HG03066 (cell line): ENCODE results near the gene KDM1A.
"Not testable (repeated sequence)": the region's sequence is repeated elsewhere in the genome, so short reads cannot be mapped to it uniquely, and the experiment has no call there.

Experiments
- ATAC-seq: cut with Tn5 transposase; IDR thresholded peaks from one replicate; pipeline ENCODE4 v1.9.1; 2021; ENCODE audit warnings: low read depth; ENCODE audit not compliant: unreplicated experiment

Gene KDM1A

DNA sequence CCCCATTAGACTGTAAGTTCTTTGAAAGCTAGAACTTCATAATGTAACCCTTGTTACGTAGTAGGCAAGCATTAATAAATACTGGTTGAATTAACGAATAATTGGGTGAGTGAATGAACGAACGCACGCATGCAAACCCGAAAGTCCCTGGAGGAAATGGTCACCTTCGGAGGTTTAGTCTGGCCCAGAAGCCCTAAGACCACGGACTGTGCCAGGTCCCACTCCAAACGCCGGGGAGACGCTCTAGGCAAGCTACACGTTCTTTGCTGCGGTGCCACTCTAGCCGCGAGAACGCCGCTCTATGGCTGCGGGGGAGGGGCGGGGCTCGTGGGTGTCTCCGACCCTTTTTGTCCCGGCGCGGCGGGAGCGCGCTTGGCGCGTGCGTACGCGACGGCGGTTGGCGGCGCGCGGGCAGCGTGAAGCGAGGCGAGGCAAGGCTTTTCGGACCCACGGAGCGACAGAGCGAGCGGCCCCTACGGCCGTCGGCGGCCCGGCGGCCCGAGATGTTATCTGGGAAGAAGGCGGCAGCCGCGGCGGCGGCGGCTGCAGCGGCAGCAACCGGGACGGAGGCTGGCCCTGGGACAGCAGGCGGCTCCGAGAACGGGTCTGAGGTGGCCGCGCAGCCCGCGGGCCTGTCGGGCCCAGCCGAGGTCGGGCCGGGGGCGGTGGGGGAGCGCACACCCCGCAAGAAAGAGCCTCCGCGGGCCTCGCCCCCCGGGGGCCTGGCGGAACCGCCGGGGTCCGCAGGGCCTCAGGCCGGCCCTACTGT is at the start of gene KDM1A:
KDM1A (plus strand) TSS at position 375 of the 769 bp plus-strand sequence; CDS start at position 504, 129 bp downstream.
- ATAC-seq, result peak; percentile 95

- ATAC-seq, result no peak
Measured at GRCh38 chr1:22970096-22970495, 49.2 kb upstream of the KDM1A start.

DNA sequence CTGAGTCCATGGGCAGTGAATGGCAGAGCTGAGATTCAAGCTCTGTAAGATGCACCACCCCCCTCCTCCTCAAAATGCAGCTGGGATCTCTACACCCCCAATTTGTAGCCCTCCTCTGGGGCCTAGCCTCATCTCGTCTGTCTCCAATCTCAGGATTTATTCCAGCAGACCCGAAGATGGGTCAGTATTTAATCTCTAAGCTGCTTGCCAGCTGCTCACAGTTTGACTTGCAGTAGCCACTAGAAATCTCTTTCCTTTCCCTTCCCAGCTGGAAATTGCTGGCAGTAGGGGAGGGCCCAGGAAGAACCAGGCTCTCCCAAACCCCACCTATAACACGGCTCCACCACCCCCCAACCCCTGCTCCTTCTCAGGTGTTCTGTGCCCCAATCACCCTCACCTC is 48.1 kb upstream of the KDM1A start:
- ATAC-seq, result no peak

DNA sequence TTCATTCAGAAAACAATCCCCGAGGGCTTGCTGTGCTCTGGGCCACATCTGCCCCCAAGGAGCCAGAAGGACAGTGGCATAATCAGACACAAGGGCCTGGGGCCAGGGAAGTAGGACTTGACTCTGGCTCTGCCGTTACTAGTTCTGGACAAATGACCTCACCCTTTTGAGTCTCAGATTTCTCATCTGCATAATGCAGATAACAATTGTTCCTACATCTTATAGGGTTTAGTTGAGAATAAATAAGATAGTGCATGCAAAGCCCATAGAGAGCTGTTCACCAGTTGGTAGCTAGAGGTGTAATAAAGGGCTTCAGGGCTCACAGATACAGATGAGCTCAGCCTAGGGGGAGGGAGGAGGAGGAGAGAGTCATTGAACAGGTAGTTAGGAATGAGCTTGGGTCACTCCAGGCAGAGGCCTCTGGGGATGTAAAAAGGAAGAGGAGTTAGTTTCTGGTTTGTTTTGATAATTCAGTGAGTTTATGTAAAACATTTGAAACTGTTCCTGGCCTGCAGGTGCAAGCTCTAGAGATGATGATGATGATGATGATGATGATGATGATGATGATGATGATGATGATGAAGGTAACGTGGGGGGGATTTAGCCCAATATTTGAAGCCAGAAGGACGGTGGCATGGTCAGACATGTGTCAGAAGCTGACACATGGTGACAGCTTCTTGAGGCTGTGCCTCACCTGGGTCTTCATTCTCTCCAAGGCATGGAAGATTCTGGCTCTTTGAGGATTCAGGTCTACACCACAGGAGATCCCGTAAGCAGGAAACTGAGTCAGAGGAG is 47.5 kb upstream of the KDM1A start:
- no peak for ATAC-seq

DNA sequence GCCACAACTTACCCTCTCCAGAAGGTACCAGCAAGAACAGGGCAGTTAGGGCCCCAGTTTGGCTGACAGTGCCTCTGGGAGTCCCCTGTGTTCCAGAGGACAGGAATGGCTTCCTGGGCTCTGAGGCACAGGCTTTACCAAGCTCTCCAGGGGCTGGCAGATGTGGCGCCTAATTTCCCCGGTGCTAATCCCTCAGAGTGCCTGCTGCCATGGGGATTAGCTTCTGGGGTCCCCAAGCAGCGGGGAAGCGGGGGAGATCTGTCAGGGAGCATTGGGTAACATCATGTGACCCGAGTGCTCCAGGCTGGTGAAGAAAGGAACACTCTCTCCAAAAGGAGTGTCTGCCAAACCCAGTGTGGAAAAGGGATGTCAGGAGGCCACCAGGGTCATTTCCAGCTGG is 46.5 kb upstream of the KDM1A start, which contains the start of gene LACTBL1:
LACTBL1 (minus strand) TSS at position 107 of the 400 bp plus-strand sequence. CDS start 550 bp downstream, outside the sequence.
- ATAC-seq, result no peak

DNA sequence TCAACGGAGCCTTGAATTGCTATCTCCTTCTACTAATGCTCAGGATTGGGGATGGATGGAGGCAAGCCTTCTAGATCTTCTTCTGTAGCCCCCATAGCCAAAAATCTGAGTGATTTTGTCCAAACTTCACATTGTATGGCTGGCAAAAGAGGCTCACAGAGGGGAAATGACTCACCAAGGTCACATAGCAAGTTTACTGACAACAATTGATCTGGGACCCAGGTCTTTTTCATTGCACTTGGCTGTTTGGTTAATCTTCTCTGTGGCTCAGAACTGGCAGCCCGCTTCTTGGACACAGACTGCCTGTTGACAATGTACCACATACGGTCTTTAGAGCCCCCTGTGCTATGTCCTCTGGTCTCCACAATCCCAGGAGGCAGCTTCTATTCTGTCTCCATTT is 43.6 kb upstream of the KDM1A start:
- ATAC-seq, result no peak

- ATAC-seq, result no peak
Measured at GRCh38 chr1:22976127-22976460, 43.2 kb upstream of the KDM1A start.

DNA sequence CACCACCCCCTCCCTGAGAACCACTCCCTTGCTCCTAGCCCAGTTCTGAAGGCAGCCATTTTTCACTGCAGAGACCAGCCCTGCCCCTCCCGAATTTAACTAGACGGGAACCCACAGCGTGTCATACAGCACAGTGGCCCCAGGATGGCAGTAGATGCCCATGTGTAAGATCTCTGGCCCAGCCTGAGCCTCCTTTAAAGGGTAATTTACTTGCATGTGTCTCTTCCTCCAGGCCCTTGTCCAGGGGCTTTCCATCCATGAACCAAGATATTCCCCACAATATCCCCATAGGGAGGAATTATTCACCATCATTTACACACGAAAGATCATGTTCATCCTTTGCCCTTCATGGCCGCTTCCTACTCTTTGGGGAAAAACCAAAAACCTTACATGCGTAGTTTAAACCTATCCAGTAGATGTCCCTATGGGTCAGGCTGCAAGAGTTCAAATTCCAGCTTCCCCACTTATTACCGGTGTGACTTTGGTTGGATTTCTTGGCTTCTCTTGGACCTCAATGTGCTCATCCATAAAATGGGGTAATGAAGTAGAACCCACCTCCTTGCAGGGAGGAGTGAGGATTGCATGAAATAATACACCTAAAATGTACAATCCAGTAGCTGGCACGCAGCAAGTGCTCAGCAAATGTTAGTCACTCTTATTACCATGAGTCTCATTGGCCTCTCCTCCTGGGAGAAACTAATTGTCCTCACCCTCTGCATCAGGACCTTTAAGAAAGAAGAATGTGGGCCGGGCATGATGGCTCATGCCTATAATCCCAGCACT is 42.6 kb upstream of the KDM1A start:
- ATAC-seq, result no peak

DNA sequence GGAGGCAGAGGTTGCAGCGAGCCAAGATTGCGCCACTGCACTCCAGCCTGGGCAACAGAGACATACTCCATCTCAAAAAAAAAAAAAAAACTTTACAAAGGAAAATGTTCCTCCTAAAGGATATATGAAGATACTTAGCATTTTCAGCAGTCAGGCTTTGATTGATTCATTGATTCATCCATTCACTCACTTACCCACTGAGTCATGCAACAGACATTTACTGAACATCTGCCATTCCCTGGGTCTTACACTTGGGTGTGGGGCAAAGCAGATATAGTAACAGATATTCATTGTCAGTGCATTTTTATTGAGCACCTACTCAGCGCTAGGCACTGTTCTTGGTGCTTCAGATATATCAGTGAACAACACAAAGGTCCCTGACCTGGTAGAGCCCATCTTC is 41.0 kb upstream of the KDM1A start:
- ATAC-seq, result no peak

- not testable (repeated sequence) for ATAC-seq
Measured at GRCh38 chr1:22980471-22980790, 38.8 kb upstream of the KDM1A start.

GRCh38 chr1:22983944-22984343 is 35.3 kb upstream of the KDM1A start:
- no peak for ATAC-seq

- ATAC-seq, result not testable (repeated sequence)
Measured at GRCh38 chr1:22992384-22992783, 26.9 kb upstream of the KDM1A start.

DNA sequence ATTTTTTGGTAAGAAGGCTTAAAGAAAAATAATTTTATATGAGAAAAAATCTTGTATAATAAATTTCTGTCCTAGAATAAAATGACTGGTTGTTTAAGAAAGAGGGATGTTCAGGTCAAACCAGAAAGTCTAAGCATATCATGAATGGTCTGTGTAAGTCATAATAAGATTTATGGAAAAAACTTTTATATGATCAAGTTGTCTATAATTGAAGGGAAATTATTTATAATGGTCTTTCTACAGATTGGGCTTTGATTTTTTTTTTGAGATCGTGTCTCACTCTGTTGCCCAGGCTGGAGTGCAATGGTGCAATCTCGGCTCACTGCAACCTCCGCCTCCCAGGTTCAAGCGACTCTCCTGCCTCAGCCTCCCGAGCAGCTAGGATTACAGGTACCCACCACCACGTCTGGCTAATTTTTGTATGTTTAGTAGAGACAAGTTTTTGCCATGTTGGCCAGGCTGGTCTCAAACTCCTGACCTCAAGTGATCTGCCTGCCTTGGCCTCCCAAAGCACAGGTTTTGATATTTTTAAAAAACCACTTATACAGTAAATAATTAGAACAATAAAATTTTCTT is 26.0 kb upstream of the KDM1A start:
- ATAC-seq, result not testable (repeated sequence)

DNA sequence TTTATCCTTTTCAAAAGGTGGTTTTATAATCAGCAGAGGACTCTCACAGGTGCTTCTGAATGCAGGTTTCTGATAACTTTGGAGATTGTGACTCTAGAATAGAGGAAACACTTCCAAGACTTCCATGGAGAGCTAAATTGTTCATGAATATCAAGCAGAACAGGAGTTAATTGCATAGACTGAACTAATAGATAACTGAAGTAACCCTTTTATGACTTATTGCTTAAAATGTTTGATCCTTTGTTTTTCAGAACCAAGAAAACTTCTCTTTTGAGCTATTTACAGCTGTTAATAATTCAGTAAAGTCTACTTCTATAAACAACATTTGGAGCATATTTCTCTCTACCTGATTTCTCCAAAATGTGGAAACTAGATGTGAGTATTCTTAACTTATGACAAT is 23.5 kb upstream of the KDM1A start:
- ATAC-seq, result no peak

- ATAC-seq, result not testable (repeated sequence)
Measured at GRCh38 chr1:22997528-22997927, 21.7 kb upstream of the KDM1A start.

DNA sequence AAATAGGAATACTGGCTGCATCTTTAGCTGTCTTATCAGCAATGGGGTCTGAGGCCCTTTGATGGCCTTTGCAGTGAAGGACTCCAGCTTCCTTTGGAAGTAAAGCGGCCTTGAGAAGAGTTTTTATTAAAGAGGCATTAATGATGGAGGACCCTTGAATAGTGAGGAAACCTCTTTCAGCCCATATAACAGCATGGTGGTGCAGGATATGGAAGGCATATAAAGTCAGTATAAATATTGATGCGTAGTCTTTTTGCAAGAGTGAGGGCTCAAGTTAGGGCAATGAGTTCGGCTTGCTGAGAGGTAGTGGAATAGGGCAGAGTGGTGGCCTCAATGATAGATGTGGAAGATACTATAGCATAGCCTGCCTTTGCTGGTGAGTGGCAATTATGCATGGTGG is 19.1 kb upstream of the KDM1A start:
- ATAC-seq, result not testable (repeated sequence)

- ATAC-seq, result not testable (repeated sequence)
Measured at GRCh38 chr1:23002218-23002617, 17.1 kb upstream of the KDM1A start.

GRCh38 chr1:23004112-23004511 is 15.2 kb upstream of the KDM1A start:
- ATAC-seq, result no peak

- not testable (repeated sequence) for ATAC-seq
Measured at GRCh38 chr1:23004769-23005168, 14.5 kb upstream of the KDM1A start.

- ATAC-seq, result no peak
Measured at GRCh38 chr1:23007106-23007505, 12.2 kb upstream of the KDM1A start.

DNA sequence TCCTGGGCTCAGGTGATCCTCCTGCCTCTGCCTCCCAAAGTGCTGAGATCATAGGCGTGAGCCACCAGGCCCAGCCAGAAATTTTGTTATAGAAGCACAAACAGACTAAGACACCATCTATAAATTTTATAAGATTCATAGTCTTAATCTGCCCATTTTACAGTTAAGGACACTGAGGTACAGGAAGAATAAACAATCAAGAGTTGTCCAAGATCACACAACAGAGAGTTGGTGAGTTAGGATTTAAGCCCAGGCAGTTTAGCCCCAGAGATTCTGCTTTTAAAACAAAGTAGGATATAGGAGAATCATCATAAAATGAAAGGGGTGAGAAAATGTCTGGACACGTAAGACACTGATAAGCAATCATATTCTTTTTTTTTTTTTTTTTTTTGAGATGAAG is 10.4 kb upstream of the KDM1A start:
- no peak for ATAC-seq
